Keratinocyte (primary cell): ENCODE measurements around the gene ADAM33. TPM values are rescaled to one million over a fixed set of nuclear protein-coding genes. Genes with fewer than 3 reads are reported as not detected.

ENCODE experiments used
- DNase-seq: peaks from one replicate; pipeline ENCODE4 v3.0.0-alpha.2; 2011; ENCODE audit warnings: low read depth, missing footprints, low spot score
- FAIRE-seq: peaks from 2 replicates; lab custom pipeline; 2011; peaks lifted over from hg19 to GRCh38; lab: Jason Lieb, UNC
- H2AFZ ChIP-seq: 2 replicates; pipeline ENCODE4 v1.6.0; 2012; ENCODE audit warnings: low read length, control low read depth, inconsistent platforms; ENCODE audit not compliant: control insufficient read depth
- H3K27ac ChIP-seq: 2 replicates; pipeline ENCODE4 v1.5.1; 2011; ENCODE audit warnings: low read length; ENCODE audit not compliant: control insufficient read depth, insufficient read depth
- H3K27me3 ChIP-seq: 3 replicates; pipeline ENCODE4 v1.6.0; 2011; ENCODE audit warnings: low read length; ENCODE audit not compliant: control insufficient read depth, insufficient read depth; ENCODE audit errors: extremely low read depth
- H3K36me3 ChIP-seq, 2 experiments: 2 replicates in 1 of 2; 3 replicates in 1 of 2; pipeline ENCODE4 v1.5.1; 2011; ENCODE audit warnings: low read length in 2 of 2, mild to moderate bottlenecking in 1 of 2; ENCODE audit not compliant: control insufficient read depth in 2 of 2, insufficient read depth in 2 of 2; ENCODE audit errors: extremely low read depth in 1 of 2
- H3K4me1 ChIP-seq: 3 replicates; pipeline ENCODE4 v1.5.1; 2011; ENCODE audit warnings: low read length; ENCODE audit not compliant: control insufficient read depth, insufficient read depth; ENCODE audit errors: extremely low read depth
- H3K4me2 ChIP-seq: 3 replicates; pipeline ENCODE4 v1.6.0; 2011; ENCODE audit warnings: low read depth, low read length; ENCODE audit not compliant: control insufficient read depth, insufficient read depth; ENCODE audit errors: extremely low read depth
- H3K4me3 ChIP-seq, 3 experiments: fragments of 200-600 bp in 1 of 3; sonication (generic) in 1 of 3; 2 replicates in 2 of 3; 3 replicates in 1 of 3; pipeline ENCODE4 v1.5.1; 2011 to 2016; ENCODE audit warnings: low read length in 3 of 3, mild to moderate bottlenecking in 3 of 3, control low read depth in 2 of 3, inconsistent platforms in 1 of 3, low read depth in 1 of 3, mixed read lengths in 1 of 3, mixed run types in 1 of 3, moderate library complexity in 1 of 3; ENCODE audit not compliant: control insufficient read depth in 2 of 3, insufficient read depth in 2 of 3; ENCODE audit errors: extremely low read depth in 1 of 3
- H3K79me2 ChIP-seq: 2 replicates; pipeline ENCODE4 v1.6.0; 2012; ENCODE audit warnings: low read length; ENCODE audit not compliant: control insufficient read depth, insufficient read depth
- H3K9ac ChIP-seq: 3 replicates; pipeline ENCODE4 v1.6.0; 2011; ENCODE audit warnings: low read length; ENCODE audit not compliant: control insufficient read depth, insufficient read depth; ENCODE audit errors: extremely low read depth
- H3K9me1 ChIP-seq: 3 replicates; pipeline ENCODE4 v1.6.0; 2011; ENCODE audit warnings: low read length; ENCODE audit not compliant: control insufficient read depth, insufficient read depth; ENCODE audit errors: extremely low read depth
- H3K9me3 ChIP-seq: 2 replicates; pipeline ENCODE4 v1.5.1; 2012; ENCODE audit warnings: low read depth, low read length; ENCODE audit not compliant: control insufficient read depth
- H4K20me1 ChIP-seq: 3 replicates; pipeline ENCODE4 v1.6.0; 2011; ENCODE audit warnings: low read length; ENCODE audit not compliant: control insufficient read depth, insufficient read depth; ENCODE audit errors: extremely low read depth
- EZH2 ChIP-seq: IDR thresholded peaks from one replicate; pipeline ENCODE4 v1.6.1; 2012; ENCODE audit warnings: inconsistent platforms, mild to moderate bottlenecking, low read length, moderate library complexity
- dilution Hi-C: fragments of 300-500 bp; cut with MboI; formaldehyde crosslinking; loops from one replicate; pipeline ENCODE4 v1.7.0; 2020; ENCODE audit warnings: low sequenced_read_pairs; ENCODE audit not compliant: extremely low pct_ligation_motif_present
- polyA plus RNA-seq, 5 experiments: library from polyadenylated mRNA; depleted of rRNA in 3 of 5; stranded (reverse) in 3 of 5; stranded (forward) in 1 of 5; unstranded in 1 of 5; fragments of >200 nt; gene quantifications; 1 replicate in 1 of 5; 2 replicates in 3 of 5; 3 replicates in 1 of 5; pipeline versions ENCODE4 v1.2.1 to v1.2.3, GENCODE V29; 2011 to 2012; ENCODE audit warnings: missing spikeins in 2 of 5, low read depth in 1 of 5, low replicate concordance in 1 of 5
- TF ChIP-seq, protein P1 (sequence below), 3 experiments: IDR thresholded peaks in 1 of 3; conservative IDR thresholded peaks in 1 of 3; optimal IDR thresholded peaks in 1 of 3; 2 replicates in 2 of 3; 3 replicates in 1 of 3; pipeline versions ENCODE3 to v1.5.1; 2011; ENCODE audit warnings: low read length in 3 of 3, mild to moderate bottlenecking in 3 of 3, moderate library complexity in 2 of 3, control low read depth in 1 of 3, inconsistent platforms in 1 of 3; ENCODE audit not compliant: insufficient read depth in 2 of 3; ENCODE audit errors: extremely low read depth in 1 of 3

ADAM33 gene
- polyA plus RNA-seq, 1 donor (not counting 4 experiments of a cell fraction or from before 2014, with no cell fraction given), result not detected

- TF ChIP-seq EZH2, result no peak
- TF ChIP-seq, protein P1, sequence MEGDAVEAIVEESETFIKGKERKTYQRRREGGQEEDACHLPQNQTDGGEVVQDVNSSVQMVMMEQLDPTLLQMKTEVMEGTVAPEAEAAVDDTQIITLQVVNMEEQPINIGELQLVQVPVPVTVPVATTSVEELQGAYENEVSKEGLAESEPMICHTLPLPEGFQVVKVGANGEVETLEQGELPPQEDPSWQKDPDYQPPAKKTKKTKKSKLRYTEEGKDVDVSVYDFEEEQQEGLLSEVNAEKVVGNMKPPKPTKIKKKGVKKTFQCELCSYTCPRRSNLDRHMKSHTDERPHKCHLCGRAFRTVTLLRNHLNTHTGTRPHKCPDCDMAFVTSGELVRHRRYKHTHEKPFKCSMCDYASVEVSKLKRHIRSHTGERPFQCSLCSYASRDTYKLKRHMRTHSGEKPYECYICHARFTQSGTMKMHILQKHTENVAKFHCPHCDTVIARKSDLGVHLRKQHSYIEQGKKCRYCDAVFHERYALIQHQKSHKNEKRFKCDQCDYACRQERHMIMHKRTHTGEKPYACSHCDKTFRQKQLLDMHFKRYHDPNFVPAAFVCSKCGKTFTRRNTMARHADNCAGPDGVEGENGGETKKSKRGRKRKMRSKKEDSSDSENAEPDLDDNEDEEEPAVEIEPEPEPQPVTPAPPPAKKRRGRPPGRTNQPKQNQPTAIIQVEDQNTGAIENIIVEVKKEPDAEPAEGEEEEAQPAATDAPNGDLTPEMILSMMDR (optimal IDR thresholded peaks at IDR 0.05 in 1 of 3, IDR thresholded peaks at IDR 0.05 in 1 of 3, conservative IDR thresholded peaks at IDR 0.05 in 1 of 3; ENCODE audit: extremely low read depth in 1 of 3, insufficient read depth in 2 of 3, low read length in 3 of 3), result no peak
- H3K9me3 ChIP-seq, result no peaks in the 10 kb centered on the region
- H2AFZ ChIP-seq, result no peak overlapping the region
- no peak for FAIRE-seq
- H3K36me3 ChIP-seq, result no peaks in the 10 kb centered on the region
- H3K27ac ChIP-seq, result no peak overlapping the region
- no peak overlapping the region for H3K9ac ChIP-seq
- H4K20me1 ChIP-seq, result no peaks in the 10 kb centered on the region
- dilution Hi-C loops, result no loop called here
- no peaks in the 10 kb centered on the region for H3K9me1 ChIP-seq
- DNase-seq, result no peak
- peaks cover 4% of the 10 kb centered on the region for H3K27me3 ChIP-seq
- no peaks in the 10 kb centered on the region for H3K79me2 ChIP-seq
- H3K4me2 ChIP-seq, result no peak overlapping the region
- H3K4me3 ChIP-seq, result no peak overlapping the region
- H3K4me1 ChIP-seq, result no peaks in the 10 kb centered on the region
Measured at GRCh38 chr20:3698591-3699001, 16.8 kb upstream of the ADAM33 start.

DNA sequence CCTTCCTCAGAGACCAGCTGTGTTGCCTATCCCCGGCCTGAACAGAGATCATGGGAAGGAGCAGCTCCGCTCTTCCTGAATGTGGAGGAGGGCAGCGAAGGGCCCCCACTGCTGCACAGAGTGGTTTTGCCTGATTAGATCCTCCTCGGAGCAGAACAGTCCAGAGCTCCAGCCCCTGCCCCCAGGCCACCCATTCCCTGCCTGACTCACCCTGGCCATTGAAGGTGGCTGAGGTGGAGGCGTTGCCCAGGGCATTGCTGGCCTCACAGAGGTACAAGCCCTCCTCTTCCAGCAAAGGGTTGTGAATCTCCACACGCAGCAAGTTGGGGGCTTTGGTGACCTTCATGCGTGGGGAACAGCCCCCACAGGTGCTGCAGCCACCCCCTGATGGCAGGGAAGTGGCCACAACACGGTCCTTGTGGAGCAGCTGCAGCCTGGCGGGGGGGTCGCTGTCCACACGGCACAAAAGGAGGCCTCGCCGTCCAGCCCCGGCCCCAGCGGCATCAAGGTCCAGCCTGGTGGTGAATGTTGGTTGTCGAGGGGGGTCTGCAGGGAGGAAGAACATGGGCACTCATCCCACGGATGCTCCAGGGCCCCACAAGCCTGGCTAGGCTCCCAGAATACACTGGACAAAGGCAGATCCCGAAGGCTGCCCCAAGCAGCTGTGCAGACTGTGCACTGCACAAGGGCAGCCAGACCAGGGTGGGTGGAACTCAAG, 15.9 kb upstream of the ADAM33 start:
- Histone ChIP-seq H3K4me2 (no peak overlapping the region), H3K9me1 (no peaks in the 10 kb centered on the region), H3K4me1 (no peaks in the 10 kb centered on the region), H3K9me3 (no peaks in the 10 kb centered on the region), H3K79me2 (no peaks in the 10 kb centered on the region), H3K36me3 (no peaks in the 10 kb centered on the region), H4K20me1 (no peaks in the 10 kb centered on the region), H2AFZ (no peak overlapping the region), H3K4me3 (no peak overlapping the region), H3K27ac (no peak overlapping the region), H3K9ac (no peak overlapping the region), H3K27me3 (peaks cover 4% of the 10 kb centered on the region)
- no peak for DNase-seq
- dilution Hi-C loops, result no loop called here
- FAIRE-seq, result no peak
- TF ChIP-seq EZH2, result no peak
- TF ChIP-seq, protein P1 (optimal IDR thresholded peaks at IDR 0.05 in 1 of 3, IDR thresholded peaks at IDR 0.05 in 1 of 3, conservative IDR thresholded peaks at IDR 0.05 in 1 of 3; ENCODE audit: extremely low read depth in 1 of 3, insufficient read depth in 2 of 3, low read length in 3 of 3), result no peak
